ENCODE results near the gene OTX2.

GRCh38 chr14:56759094-56759493 lies 51.2 kb downstream of the OTX2 start:
- TF ChIP-seq CTCF (IDR thresholded peaks at IDR 0.05; ENCODE audit: insufficient read depth, low read length, poor library complexity, severe bottlenecking) (no peak), EZH2phosphoT487 (conservative IDR thresholded peaks at IDR 0.05; ENCODE audit: low read length) (no peak)

Measured in SU-DHL-6 (cell line).